HG03025 (cell line): ENCODE results near the gene CEBPB.
"Not testable (repeated sequence)": the region's sequence is repeated elsewhere in the genome, so short reads cannot be mapped to it uniquely, and the experiment has no call there.

Experiments used
- ATAC-seq: cut with Tn5 transposase; IDR thresholded peaks from one replicate; pipeline ENCODE4 v1.9.1; 2021; ENCODE audit warnings: mild to moderate bottlenecking, moderate library complexity; ENCODE audit not compliant: unreplicated experiment, low FRiP score

Gene CEBPB

DNA sequence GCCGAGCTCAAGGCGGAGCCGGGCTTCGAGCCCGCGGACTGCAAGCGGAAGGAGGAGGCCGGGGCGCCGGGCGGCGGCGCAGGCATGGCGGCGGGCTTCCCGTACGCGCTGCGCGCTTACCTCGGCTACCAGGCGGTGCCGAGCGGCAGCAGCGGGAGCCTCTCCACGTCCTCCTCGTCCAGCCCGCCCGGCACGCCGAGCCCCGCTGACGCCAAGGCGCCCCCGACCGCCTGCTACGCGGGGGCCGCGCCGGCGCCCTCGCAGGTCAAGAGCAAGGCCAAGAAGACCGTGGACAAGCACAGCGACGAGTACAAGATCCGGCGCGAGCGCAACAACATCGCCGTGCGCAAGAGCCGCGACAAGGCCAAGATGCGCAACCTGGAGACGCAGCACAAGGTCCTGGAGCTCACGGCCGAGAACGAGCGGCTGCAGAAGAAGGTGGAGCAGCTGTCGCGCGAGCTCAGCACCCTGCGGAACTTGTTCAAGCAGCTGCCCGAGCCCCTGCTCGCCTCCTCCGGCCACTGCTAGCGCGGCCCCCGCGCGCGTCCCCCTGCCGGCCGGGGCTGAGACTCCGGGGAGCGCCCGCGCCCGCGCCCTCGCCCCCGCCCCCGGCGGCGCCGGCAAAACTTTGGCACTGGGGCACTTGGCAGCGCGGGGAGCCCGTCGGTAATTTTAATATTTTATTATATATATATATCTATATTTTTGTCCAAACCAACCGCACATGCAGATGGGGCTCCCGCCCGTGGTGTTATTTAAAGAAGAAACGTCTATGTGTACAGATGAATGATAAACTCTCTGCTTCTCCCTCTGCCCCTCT, 1.1 kb downstream of the CEBPB start:
- ATAC-seq, result peak; percentile 19

DNA sequence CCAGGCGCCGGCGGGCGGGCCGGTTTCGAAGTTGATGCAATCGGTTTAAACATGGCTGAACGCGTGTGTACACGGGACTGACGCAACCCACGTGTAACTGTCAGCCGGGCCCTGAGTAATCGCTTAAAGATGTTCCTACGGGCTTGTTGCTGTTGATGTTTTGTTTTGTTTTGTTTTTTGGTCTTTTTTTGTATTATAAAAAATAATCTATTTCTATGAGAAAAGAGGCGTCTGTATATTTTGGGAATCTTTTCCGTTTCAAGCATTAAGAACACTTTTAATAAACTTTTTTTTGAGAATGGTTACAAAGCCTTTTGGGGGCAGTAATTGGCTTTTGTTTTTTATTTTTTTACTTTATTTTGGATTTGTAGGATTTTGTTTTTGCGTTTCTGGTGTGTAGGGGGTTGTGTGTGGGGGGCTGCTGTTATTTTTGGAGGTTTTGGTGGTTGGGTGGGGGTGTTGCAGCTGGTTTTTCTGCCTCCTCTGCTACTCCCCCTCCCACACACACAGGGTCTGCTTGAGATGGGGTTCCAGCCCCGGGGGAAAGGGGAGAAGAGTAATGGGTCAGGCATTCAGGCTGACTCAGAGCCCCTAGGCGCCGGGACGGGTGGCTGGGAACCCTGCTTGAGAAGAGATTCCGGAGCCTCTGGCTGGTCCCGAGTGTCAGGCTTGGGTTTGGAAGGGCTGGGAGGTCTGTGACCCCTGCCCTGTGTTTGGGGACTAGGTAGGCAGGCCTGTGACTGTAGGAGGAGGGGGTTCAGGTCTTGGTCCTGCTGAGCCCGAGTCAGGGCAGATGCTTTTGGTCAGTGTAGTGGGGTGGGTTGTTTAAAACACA, 2.0 kb downstream of the CEBPB start:
- no peak for ATAC-seq

DNA sequence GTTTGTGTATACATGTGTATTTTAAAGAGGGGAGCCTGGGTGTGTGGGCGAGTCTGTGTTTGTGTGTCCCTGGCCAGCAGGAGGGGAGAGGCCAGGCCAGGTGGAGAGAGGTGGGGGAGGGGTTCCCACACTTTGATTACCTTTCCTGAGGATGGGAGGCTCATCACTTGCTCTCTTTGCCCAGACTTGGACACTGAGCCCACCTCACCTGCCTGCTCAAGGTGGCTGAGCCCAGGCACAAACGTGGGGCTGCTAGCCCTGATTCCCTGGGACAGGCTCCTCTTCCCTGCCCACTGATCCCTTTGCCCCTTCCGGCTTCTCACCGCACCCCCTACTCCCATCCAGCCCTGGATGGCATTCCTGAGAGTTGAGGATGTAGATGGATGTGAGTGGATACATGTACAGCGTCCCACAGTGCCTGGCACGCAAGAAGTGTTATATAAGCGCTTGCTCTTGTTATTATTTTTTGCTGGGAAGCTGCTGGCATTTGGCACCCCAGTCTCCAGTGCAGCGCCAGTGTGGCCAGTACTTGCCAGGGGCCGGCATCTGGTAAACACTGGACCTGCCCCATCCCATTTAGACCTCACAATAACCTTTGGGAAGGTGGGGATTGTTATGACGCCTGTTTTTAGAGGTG, 2.7 kb downstream of the CEBPB start:
- no peak for ATAC-seq

DNA sequence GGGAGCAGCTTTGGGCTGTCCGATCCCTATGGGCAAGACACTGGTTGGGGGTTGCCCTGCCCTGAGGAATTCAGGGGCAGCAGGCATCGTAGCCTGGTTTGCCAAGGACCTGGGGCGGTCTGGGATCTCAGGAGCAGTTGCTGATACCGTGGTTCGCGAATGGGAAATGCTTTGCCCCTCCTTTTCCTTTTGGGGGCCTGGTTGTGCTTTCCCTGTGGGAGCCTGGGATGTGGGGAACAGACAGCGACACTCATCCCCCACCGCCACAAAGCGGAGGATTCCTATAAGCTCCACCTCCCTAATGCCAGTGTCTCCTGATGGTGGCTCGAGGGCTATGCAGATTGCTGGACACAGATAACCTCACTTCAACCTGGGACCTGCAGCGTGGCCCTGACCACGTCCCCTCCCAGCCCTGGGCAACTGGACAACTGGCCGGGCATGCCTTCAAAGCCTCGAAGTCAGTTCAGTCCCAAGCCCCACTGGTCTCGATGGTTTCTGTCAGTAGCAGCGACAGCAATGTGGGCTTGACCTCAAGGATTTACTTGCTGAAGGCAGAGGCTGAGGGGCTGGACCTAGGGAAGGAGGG, 3.3 kb downstream of the CEBPB start:
- ATAC-seq, result no peak

DNA sequence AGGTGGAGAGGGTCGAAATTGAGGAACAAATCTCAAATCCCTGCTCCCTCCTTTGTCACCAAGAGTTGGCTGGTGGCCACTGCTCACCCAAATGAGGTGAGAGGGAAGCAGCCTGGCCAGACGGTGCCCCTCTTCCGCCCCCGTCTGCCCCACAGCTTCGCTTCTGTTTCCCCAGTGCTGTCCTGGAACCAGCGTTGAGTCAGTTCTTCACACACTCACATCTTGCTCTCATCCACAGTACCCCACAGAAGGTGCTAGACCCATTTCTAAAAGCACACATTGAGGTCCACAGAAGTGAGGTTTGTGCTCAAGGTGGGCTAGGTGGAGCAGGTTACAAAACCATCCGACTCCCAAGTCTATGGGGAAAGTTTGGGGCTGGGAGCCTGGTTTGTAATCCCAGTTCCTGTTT, 3.8 kb downstream of the CEBPB start:
- no peak for ATAC-seq

DNA sequence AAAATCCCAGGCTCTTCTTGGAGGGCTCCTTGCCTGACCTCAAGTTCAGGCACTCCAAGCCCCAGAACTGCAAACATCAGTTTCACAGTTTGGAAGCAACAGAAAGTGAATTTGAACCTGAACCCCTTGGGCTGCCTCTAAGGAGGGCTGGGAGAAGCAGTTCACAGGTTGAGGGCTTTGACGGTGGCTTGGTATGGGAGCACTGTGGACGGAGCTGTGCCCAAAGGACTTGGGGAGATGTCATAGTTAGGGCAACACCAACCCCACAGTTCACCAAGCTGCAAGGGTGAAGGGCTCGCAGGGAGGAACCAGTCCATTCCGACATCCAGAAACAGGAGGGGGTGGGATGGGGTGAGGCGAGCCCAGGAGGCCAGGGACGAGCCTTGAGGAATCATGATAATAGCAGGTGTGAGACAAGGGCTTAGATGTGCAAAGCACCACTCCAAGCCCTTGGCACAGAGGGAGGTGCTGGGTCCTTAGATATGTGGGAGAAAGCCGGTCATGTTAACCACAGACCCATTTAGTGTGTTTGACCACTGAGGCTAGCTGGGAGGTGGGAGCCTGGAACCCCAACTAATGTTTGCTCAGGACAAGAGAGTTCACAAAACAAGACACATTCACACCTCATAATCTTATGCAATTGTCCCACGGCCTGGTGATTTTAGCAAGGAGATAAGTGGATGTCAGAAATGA, 4.3 kb downstream of the CEBPB start:
- no peak for ATAC-seq

DNA sequence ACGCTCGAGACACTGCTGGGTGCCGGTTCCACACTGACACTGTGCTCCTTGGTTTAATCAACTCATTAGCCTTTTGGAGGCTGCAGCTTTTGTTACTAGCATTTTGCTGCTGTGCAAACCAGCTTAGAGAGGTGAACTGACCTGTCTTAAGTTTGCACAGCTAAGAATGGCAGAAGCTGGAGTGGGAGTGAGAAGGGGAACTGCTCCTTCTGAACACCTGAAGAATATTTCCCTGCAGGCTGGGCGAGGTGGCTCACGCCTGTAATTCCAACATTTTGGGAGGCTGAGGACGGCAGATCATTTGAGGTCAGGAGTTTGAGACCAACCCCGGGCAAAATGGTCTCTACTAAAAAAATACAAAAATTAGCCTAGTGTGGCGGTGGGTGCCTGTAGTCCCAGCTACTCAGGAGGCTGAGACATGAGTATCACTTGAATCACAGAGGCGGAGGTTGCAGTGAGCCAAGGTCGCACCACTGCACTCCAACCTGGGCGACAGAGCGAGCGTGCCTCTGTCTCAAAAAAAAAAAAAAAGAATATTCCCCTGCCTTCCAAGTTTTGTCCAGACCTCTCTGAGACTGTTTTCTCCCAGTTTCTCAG, 5.0 kb downstream of the CEBPB start:
- no peak for ATAC-seq

DNA sequence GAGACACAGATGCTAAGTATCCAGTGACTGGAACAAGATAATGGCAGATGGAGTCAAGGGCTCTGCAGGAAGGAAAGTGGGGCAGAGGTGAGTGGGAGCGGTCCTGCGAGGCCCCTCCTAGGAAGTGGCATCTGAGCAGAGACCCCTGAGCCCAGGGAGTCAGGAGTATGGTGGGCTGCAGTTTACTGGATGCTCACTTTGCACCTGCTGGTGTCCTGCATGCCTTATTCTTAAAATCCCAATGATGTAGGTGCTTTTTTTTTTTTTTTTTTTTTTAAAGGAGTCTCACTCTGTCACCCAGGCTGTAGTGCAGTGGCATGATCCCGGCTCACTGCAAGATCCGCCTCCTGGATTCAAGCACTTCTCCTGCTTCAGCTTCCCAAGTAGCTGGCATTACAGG, 5.6 kb downstream of the CEBPB start:
- no peak for ATAC-seq

DNA sequence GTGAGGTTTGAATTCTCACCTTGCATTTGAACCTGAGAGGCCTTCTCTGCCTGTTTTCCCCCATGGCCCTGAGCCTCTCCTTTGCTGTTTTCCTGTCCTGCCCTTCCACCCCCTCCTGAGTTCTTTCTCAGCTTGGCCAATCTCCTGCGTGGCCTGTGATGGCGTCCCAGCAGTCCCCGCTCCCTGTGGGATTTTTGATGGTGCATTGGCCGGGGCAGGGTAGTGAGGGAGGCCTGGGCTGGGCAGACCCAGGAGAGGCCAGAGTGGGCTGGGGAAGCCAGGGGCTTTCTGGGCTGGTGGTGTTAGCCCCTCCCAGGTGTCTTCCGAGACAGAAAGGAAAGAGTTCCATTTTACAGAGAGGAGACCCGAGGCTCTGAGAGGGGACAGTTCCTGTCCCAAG, 6.3 kb downstream of the CEBPB start:
- no peak for ATAC-seq

DNA sequence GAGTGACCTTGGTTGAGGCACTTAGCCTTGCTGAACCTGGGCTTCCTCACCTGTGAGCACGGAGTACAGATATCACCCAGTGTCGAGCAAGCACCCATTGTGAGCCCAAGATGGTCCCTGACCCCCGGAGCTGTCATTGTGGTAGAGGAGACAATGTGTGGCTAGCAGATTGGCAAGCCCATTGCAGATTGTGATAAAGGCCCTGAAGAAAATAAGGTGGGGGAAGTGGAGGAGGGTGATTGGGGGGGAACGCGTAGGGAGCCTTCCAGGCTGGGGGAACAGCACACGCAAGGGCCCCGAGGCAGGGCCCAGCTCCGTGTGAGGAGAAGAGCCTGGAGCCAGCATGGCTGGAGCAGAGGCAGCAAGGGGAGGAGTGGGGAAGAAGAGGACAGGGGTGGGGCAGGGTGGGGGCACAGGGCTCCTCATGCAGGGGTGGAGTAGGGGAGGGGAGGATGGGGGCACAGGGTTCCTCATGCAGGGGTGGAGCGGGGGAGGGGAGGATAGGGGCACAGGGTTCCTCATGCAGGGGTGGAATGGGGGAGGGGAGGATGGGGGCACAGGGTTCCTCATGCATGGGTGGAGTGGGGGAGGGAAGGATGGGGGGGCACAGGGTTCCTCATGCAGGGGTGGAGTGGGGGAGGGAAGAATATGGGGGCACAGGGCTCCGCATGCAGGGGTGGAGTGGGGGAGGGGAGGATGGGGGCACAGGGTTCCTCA, 7.0 kb downstream of the CEBPB start:
- no peak for ATAC-seq

DNA sequence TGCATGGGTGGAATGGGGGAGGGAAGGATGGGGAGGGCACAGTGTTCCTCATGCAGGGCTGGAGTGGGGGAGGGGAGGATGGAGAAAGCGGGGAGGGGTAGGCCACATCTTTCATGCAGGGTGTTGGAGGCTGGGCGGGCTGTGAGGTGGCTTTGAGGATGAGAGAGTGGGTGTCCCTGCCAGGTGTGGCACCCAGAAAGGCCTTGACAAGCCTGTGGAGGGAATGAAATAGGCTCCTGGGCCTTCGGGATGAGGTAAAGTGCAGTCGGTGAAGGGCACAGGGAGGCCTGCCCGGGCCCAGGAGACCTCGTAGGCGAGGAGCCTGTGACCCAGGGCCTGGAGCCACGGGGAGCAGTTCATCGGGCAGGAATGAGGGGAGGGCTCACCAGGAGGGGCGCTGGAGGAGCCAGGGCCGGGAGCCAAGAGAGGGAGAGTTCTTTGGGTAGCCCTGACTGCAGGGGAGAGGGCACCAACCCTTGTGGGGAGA, 7.6 kb downstream of the CEBPB start:
- no peak for ATAC-seq

DNA sequence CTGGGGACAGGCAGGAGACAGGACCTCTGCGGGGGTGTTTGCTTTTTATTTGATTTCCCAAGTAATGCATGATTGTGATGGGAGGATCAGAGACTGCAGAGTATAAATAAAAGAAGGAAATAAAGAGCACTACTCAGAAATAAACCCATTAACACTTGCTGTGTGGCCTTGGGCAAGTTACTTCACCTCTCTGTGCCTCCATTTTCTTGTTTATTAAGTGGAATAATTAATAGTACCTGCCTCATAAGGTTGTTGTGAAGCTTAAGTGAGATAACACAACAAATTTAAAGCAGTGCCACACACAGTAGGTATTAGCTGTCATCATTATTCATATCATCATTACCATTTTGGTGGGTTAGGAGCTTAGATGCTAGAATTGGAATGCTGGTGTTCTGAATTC, 8.1 kb downstream of the CEBPB start:
- no peak for ATAC-seq

DNA sequence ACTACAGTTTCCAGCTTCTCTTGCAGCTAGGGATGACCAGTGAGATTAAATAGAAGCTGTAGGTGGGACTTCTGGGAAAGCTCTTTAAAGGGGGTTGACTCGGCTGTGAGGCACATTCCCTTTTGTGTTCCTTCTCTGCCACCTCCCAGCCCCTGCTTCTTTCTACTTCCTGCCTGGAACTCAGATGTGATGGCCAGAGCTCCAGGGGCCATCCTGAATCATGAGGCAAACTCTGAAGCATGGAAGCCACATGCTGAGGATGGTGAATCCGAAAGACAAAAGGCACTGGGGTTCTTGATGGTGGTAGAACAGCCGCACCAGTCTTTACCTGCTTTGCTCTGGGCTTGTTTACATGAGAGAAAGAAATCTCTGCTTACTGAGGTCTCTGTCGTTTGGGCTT, 9.1 kb downstream of the CEBPB start:
- no peak for ATAC-seq

DNA sequence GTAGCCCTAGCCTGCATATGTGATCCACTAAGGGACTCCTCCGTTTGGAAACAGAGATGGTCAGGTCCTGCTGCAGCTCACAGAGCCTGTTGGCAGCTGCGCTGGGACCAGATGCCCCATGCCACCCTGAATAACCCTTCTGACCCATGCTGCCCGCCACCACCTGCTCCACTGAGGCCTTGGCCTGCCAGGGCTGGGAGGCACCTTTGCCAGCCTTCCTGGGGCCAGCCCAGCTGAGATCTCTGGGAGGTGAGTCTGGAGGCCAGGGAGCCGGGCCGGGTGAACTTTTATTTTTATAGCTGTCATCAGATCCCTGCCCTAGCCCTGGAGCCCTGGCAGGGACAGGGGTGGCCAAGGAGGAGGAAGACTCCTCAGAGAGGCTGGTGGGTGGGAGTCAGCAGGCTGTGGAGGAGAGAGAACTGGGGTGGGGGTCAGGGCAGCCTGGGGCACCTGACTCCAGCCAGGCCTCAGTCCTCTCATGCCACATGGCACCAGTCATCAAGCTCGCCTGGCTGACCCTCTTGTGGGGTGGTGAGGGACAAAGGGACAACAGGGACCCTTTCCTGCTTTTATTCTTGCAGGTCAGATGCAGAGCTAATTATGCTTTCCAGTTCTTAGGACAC, 10.0 kb downstream of the CEBPB start:
- ATAC-seq, result no peak

DNA sequence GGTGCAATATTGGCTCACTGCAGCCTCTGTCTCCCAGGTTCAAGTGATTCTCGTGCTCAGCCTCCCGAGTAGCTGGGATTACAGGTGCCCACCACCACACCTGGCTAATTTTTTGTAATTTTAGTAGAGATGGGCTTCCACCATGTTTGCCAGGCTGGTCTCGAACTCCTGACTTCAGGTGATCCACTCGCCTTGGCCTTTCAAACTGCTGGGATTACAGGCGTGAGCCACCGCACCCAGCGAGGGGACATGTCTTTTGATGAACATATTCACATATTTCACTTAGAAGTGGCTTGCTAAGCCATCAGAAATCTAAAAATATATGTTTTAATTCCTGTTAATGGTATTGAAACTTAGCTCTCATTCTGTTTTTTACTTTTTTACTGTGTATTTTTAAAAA, 11.1 kb downstream of the CEBPB start:
- not testable (repeated sequence) for ATAC-seq

DNA sequence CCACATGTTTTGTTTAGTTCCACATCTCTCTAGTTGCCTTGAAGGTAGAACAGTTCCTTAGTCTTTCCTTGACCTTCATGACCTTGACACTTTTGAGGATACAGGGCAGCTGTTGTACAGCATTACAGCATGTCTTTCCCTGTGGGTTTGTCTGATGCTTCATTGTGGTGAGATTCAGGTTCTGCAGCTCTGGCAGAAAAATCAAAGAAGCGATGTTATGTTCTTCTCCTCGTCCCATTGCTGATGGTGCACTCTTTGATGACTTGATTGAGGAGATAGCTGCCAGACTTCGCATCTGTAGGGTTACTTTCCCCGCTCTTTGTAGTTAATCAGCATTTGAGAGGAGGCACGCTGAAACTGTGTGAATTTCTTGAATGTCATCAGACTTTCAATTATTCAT, 12.0 kb downstream of the CEBPB start:
- no peak for ATAC-seq

DNA sequence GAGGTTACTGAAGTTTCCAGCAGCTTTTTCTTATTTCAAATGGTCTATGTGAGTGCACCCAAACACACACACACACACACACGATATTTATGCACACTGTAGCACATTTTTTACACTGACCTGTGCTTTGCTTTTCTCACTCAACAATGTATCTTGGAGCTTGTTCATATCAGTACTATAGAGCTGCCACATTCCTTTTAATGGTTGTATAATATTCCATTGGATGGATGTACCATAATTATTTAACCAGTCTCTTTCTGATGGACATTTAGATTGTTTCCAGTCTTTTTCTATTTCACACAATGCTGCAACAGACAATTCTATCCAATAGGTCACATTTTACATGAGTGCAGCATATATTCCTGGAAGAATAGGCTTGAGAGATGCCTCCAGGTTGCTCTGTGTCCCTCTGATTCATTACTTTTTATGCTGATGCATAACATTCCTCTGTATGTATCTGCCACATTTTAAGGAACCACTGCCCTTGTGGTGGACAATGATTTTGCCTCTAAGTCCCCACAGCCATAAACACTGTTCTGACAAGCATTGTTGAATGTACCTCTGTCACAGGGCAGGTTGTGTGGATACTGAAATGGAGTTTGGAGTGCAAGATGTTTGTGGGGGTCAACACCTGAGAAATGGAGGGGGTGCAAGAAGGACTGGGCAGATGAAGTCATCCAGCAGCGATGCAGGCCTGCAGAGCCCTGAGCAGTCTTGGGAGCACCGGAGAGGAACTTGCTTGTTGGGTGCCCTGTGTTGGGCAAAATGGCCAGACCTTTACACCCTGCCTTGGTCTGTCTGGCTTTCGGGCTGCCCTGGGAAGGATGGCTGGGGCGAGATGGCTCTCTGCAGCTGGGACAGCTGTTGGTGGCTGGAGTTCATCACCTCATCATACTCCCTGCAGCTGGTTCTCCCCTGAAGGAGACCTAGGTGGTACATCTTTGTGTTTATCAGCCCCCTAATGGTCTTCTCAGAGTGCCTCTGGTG, 13.6 kb downstream of the CEBPB start:
- no peak for ATAC-seq

DNA sequence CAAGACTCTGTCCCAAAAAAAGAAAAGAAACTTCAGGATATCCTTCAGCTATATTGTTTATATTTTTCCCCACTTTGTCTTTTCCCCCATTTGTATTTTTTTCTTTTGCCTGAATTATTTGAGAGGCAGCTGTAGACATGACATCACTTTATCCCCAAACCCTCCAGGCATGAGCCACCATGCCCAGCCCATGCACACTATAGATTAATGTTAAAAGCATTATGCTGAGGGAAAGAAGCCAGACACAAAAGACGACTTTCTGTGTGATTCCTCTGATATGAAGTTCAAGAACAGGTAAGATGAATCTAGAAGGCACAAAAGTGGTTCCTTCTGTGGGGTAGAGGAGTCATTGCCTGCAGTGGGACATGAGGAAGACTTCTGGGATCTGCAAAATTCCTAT, 16.4 kb downstream of the CEBPB start:
- no peak for ATAC-seq
